Activated effector memory CD4-positive, alpha-beta T cell treated with anti-CD3 and anti-CD28 coated beads, Interleukin-2, amount 50 U/mL, for 16 hours (primary cell): Measurements from ENCODE around the gene FBXL14.

Source experiments
- DNase-seq: peaks from one replicate; pipeline ENCODE4 v3.0.0-alpha.2; 2020

Gene FBXL14

DNA sequence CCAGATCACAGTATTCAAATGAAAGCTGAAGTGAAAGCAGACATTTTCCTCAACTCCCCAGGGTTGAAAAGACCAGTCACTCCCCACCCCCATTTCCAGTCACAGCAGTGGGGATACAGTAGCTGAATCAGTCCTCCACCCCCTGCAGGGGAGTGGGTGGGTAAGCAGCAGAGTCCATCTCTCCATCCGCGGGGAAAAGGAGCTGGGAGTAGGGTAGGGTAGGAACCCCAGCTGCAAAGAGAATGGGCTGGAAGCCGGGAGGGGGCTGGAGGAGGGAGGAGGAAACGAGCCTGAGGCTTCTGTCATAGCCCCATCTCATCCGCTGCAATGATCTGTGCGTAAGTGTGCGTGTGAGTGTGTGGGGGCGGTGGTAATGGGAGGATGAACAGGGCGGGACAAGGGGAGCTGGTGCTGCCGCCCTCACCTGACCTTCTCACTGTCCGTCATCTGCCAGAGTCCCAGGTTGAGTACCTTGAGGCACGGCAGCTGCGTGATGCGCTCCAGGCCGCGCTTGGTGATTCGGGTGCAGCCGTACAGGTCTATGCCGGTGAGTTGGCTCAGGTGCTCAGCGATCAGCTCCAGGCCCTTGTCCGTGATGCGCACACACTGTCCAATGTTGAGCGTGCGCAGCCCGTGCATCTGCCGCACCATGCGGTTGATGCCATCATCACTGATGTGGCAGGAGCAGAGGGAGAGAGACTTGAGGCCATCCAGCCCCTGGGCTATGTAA, 1.8 kb downstream of the FBXL14 start:
- DNase-seq = peak; percentile 85

DNA sequence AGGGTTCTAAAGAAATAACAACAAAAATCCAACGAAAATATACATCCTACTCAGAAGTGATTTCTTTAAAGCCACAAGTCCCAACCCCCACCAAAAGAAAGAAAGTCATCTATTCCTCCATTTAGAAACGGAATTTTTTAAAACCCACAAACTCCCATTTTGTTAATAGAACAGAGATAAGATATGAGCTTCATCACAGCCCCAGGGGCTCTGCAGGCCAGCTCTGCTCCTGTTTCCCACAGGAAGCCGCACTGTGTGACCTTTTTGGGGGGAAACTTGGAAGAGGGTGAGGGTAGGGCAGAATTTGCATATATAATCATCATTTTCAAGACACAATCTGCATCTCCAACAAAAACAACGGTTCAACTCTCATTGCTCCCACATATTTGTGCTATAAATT, 2.8 kb downstream of the FBXL14 start:
- DNase-seq = no peak

DNA sequence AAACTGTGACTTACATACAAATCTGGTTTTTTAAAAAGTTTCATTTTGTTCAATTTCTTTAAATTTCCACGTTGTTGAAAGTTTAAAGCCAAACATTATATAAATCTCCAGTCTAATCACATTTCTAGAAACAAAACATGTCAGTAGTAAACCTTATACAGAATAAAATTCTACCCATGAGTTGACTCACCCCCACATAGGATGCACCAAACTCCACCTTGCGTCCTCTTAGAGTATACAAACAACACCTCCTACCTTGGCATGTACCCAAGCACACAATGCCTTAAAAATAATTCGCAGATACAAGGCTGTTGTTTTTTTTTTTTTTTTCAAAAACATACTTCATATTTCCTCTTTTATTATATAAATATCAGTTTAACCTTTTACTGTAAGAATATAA, 3.3 kb downstream of the FBXL14 start:
- peak; percentile 70 for DNase-seq

DNA sequence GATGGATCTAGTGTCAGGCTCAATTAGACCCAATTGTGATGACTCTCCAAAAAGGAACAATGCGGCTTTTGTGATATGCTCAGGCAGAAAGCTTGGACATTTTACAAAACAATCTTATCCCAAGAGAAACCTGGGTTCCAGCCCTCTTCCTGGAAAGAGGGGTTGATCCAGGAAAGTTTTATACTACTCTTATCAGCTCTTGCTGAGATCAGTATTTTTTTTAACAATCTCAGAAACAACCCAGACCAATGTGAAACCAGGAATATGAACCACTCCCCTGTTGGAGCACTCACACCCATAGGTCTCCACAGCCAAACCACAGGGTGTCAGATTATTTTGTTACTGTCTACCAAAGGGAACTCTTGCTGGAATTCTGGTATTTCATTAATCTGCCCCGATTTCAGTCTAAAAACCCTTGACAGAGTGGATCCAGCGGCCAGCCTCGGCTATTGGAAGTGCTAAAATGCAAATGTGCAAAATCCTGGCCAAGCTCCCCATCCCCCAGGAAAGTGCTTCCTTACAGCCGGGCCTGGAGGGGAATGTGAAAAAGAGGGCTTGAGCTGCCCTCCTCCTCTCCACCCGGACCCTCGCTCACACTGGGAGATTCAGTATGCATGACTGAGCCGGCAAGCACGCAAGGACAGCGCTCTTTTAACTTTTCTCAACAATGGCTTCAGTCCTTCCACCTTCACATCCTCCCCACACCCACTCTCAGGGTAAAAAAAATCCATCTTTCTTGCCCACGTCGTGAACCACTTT, 4.0 kb downstream of the FBXL14 start:
- no peak for DNase-seq

DNA sequence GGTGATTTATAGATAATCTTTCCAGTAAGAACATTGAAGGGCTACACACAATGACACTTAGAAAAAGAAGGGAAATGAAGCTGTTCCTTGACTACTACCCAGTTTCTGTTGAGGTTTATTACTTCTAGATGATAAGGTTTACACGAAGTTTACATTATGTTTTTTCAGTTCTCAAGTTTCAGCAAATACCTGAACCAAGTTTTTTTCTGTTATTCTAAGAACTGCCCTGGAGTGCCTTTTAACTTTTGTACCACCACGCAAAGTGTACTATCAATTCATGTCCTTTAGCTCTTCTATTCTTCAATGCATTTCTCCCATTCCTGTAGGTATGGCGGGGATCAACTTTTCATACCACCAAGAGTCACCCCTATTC, 5.8 kb downstream of the FBXL14 start:
- DNase-seq = no peak

DNA sequence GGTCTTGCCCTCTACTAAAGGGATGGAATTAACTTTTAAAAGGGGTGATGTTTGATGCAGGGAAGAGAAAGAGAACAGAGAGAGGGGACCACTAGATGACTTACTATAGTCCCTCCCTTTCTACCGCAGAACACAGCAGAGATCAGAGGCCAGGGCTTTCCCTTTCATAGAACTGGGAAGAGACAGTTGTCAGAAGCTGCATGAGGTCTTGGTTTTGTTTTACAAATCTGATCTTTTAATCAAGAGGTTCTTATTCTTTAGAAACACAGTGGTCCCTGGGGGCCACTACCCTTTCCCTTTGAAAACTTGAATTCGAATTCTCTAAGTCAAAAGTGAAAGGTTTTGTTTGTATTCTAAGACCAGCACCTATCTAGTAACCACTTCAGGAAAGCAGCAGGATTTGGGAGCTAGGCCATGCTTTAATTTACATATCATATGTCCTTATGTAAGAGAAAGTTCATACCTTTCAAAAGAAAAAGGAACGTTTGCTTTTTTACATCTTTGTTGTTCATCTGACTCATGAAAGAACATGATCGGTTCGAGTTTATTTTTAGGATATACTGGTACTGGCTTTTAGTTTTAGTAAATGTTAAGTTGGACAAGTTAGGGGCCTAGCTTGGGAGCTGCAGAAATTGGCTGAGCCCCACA, 6.3 kb downstream of the FBXL14 start:
- no peak for DNase-seq

DNA sequence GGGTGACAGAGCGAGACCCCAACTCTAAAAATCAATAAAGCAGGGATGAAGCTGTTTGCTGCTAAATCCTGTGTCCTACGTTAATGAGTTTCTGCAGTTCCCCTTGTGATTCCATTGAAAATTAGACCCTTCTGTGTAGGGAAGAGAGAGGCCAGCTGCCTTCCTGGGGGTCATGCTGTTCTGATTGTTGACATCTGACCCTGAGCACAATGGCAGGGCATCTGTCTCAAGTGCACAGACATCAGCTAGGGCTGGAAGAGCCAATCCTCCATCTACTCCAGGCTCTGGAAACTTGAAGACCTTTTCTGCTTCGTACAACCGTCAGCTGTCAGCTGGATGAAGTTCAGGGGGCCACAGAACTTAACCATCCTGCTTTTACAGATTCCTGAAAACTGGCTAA, 10.1 kb downstream of the FBXL14 start:
- DNase-seq = no peak

DNA sequence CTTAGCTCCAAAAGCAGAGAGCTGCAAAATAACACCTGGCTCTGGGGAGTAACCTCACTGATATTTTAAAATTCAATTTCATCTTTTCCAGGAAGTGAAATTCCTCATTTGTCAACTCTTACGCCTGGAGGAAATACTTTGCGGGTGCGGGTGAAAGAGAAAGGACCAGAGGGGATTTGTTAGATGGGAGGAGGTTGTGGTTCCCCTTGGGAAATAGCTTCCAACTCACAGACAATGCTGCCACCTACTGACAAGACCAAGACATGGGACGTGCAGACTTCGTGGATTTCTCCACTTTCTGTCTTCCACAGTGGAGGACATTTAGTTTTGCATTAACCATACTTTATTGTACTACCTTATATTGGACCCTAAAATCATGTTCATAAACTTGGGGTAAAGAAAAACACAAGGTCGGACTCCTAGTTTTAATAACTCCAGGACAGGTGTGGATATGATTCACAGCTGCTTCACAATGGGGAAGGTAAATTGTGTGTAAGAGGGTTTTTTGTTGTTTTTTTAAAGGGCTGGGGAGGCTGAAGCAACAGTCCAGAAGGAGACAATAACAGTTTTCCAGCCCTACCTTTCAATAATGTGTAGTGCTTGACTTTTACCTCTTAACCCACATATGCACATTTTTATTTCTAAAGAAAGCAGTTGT, 10.8 kb downstream of the FBXL14 start:
- peak; percentile 80 for DNase-seq

DNA sequence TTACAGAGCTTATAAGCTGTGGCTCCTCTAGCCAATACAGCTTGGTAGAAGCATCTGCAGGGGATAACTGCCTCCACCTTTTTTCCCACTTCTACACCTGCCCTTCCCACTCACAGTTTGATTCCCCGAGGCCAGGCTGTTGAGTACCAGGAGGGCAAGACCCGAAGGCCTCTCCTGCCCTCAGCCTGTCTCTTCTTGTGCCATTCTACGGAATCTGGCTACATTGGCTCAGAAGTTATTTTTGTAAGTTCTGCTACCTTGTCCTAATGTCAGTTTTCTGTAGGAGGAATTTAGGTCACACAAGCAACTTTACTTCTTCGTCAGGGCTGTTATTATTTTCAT, 11.7 kb downstream of the FBXL14 start:
- no peak for DNase-seq

DNA sequence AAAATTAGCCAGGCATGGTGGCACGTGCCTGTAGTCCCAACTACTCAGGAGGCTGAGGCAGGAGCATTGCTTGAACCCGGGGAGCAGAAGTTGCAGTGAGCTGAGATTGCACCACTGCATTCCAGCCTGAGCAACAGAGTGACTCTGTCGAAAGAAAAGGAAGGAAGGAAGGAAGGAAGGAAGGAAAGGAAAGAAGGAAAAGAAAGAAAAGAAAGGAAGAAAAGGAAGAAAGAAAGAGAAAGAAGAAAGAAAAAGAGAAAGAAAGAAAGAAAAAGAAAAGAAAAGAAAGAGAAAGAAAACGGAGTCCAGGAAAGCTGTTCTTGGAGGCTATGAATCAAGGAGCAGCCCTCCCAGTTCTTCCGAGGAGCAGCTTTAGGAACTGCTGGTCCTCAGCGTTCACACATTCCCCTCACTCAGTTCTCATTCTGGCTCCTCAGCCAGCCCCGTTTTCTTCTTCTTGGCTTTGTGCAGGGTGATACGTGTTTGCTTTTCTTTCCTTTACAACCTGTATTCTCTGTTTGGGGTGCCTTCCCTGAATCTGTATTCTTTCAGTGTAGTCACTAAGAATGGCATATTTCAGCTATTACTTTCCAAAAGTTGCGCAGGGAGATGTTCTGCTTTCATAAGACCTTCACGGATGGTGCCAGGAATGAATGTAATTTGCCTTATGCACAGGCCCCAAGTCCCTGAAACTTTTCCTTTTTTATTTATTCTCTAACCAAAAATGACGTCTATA, 12.2 kb downstream of the FBXL14 start:
- DNase-seq = no peak

DNA sequence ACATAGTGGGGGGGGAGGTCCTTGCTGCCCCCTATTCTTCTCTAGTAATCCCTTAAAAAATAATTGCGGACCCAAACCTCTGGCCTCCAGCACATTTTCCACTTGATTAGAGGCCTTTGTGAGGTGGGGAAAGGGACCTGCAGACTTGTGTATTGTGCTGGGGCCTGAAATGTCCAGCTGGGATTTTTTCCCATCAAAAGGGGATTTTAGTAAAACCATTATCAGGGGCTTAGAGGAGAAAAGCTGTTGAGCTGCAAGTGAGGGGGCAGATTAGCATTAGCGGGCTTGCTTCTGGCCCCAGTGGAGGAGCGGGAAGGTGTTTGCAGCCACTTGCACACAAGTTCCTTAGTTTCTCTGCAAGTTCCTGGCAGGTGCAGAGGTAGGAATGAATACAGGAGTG, 13.9 kb downstream of the FBXL14 start:
- DNase-seq = no peak

DNA sequence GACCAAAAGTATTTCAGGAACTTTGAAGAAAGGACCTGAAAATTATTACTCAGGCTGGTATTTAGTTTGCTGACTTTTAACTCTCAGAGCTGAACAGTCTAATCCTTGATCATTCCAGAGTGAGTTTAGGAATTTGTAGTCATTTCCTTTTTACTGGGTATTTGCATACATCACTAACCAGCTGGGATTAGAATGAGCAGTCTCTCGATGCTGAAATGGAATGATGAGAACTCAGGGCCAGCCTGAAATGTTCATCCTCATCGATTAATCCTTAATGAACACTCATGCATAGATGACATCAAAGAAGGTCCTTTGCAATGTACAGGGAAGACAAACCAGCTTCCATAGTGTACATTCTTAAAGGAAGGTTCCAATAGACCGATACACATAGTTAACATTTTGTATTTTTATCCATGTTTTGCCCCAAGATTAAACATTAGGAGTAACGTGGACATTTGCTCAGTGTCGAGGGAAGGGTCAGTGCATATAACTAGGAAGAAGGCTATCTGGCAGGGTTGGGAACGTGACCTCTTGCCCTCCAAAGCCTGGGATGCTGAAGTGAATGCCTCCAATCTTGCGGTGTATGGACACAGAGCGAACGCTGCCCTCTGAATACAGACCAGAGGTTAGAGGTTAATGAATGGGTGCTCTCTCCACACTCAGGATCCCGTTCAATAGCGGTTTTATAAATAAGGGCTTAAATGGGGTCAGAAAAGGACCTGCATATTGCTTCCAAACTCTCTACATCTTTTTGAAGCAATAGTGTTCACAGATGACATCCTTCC, 14.5 kb downstream of the FBXL14 start:
- DNase-seq = no peak

DNA sequence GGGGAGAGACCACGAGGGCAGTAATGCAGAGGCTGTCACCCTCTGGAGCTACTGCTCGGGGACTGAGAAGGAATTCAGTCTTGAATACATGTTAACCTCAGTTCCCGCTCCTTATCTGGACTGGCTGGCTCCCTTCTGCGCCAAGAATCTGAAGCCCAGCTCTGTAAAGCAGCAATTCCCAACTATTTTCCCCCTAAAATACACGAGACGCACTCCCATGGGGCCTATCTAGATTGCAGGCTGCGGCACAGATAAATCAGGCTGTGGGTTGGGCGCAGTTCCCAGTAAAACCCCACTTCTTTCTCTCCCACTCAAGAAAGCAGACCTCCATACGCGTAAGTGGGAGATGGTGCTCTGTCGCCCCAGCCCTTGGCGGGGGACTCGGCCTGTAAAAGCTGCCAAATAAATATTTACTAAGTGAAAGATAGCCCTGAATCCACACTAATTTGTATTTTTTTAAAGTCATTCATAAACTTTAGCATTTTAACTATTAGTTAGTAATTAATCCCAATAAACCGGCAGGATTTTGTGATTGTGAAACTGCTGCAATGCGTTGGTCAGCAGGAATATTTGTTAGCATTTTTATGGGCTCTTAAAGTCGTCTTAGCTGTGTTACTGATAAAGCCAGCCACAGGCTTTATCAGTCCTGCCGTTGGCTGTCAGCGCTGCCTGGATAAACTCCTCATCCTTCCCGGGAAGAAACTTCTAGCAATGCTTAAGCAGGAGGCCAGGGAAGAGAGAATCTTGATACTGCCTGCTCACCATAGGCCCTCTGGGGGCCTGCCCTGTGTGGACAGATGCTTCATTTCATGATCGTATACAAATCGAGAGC, 17.8 kb downstream of the FBXL14 start:
- no peak for DNase-seq

DNA sequence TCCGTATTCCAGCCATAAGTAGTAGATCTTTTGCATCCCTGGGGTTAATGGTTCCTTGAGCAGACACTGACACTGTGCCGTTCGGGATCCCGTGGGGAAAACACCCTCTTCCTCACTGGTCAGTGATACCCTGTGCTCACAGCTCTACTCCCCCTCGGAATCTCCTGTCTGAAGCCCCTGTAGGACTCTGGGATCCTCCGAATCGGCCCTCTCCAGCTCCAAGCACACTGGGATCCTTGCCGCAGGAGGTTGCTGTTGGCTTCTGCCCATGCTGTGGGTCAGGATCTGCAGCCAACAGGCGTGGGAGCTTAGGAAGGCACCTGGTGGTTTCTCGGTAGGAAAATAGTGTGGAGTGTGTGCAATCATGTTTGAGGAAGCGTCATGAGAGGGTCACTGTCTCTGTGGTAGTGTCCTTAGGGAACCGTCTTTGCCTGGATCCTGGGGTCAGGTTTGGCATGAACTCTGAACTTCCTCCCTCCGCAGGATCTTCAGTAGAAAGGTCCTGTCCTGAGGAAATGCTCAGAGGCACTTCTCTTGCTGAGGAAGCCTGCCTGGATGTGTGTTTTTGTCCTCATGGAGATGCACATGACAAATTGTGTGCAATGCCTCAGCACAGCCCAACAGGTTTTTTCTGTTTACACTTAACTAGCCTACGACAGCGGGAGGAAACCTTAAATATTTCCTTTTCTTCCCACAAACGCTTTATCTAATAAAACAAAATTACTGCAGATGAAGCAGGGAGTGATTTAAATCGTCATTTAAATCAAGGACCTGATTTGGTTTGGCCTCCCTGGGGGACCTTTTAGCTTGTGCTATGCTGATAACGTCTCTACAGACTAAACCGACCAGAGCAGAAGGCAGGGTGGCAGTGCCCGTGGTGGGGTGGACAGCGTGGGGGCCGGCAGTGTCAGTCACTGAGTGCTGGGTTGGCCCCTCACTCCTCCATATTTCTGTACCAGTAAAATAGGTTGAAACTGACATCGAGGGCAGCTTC, 18.7 kb downstream of the FBXL14 start:
- DNase-seq = no peak

DNA sequence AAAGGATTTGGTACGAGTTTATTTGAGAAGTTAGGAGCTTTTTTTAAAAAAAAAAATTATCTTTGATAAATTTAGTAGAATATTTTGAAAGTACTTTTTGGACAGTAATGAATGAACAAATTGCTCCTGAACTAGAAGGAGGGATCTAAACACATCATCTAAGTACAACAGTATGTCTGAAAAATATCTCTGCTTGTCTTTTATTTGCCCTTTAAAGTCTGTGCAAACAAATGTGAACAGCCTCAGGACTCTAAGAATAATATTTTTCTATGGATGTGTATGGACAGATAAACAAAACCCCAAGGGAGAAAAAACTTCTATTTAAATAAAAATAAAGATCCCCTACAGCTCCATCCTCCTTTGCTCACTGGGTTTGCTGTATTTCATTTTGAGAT, 19.5 kb downstream of the FBXL14 start:
- no peak for DNase-seq

DNA sequence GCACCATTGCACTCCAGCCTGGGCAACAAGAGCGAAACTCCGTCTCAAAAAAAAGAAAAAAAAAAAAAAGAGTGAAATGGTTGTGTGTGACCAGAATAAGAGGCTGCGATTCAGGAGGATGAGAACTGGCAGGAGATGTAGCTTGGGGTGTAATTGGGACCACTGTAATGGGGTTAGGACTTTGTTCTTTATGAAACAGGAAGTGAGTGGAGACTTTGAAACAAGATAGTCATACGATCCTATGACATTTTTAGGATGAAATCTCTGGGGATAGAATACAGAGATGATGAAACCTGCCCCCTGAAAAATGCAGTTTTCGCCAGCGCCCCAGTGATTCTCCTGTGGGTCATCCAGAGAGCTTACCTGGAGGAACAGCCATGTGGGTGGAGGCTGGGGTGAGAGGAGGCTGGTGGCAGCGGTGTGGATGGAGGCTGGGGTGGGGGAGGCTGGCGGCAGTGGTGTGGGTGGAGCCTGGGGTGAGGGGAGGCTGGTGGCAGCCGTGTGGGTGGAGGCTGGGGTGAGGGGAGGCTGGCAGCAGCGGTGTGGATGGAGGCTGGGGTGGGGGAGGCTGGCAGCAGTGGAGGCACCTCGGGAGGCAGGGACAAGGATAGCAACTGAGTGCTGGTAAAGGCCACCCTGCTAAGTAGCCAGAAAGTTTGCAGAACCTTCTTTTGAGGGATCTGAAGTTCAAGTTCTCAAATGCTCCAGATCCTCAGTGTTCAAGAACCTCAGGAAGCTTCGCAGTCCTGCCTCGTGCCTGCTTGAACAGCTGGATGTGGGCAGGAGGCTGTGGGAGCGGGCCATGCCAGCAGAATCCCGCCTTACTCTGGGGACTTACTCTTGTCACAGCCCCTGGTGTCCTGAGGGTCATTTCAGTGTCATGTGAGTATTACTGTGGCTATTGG, 20.2 kb downstream of the FBXL14 start:
- no peak for DNase-seq

DNA sequence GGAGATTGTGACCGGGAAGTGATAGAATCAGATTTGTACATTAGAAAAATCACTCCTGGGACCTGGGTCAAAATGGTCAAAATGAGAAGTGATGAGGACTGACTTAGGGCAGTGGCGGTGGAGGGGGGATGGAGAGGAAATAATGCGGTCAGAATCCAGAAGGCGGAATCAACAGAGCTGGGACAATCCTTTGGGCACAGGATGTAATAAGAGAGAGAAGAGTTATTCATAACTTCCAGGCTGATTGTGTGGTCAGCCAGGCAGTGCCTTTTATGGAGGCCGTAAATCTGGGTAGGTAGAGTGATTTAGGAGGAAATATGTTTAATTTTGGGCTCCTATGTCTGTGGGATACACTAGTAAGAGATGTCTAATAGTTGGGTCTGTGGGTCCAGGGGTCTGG, 21.6 kb downstream of the FBXL14 start:
- no peak for DNase-seq

DNA sequence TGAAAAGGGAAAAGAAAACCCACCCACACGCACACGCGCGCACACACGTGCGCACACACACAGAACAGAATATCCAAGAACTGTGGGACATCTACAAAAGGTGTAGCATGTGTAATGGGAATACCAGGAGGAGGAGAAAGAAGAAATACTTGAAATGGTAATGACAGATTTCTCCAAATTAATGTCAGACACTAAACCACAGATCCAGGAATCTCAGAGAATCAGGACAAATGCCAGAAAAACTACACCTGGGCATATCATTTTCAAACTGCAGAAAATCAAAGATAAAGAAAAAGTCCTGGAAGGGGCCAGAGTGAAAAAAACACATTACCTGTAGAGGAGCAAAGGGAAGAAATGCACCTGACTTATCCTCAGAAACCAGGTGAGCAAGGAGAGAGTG, 26.5 kb downstream of the FBXL14 start:
- DNase-seq = no peak
